ENCODE results near the gene RAB3IP. TPM values are rescaled to one million over a fixed set of nuclear protein-coding genes. Genes with fewer than 3 reads are reported as not detected.
"Not testable (repeated sequence)": the region's sequence is repeated elsewhere in the genome, so short reads cannot be mapped to it uniquely, and the experiment has no call there.

The RAB3IP gene
- total RNA-seq, 4 donors from 2014 or later, result 11.7 to 44.0 (median 16.9) TPM

GRCh38 chr12:69843608-69844007, 104.9 kb downstream of the RAB3IP start:
- Histone ChIP-seq H3K27ac (no peak overlapping the region), H3K4me1 (no peaks in the 10 kb centered on the region), H3K27me3 (no peaks in the 10 kb centered on the region), H3K36me3 (no peaks in the 10 kb centered on the region), H3K9me3 (no peaks in the 10 kb centered on the region), H3K4me3 (no peak overlapping the region)
- WGBS, 2 donors, result 53 to 58% methylated on average over 2 of the region's 2 CpGs
- DNase-seq (ENCODE audit: low spot score in 2 of 2), result no peak
- TF ChIP-seq POLR2A (IDR thresholded peaks at IDR 0.05) (no peak), EP300 (IDR thresholded peaks at IDR 0.05) (no peak), CTCF (IDR thresholded peaks at IDR 0.05) (no peak)

- DNase-seq (ENCODE audit: low spot score in 2 of 2), result no peak
- H3K4me1 ChIP-seq, result no peaks in the 10 kb centered on the region
- no peak for TF ChIP-seq CTCF (IDR thresholded peaks at IDR 0.05)
- no peak for TF ChIP-seq EP300 (IDR thresholded peaks at IDR 0.05)
- TF ChIP-seq POLR2A (IDR thresholded peaks at IDR 0.05), result no peak
- H3K4me3 ChIP-seq, result no peak overlapping the region
- H3K36me3 ChIP-seq, result no peaks in the 10 kb centered on the region
- 86 to 89% methylated on average over 7 of the region's 7 CpGs for WGBS, 2 donors
- H3K9me3 ChIP-seq, result no peaks in the 10 kb centered on the region
- no peak overlapping the region for H3K27ac ChIP-seq
- no peaks in the 10 kb centered on the region for H3K27me3 ChIP-seq
Observed at GRCh38 chr12:69844416-69844815, 105.8 kb downstream of the RAB3IP start.

GRCh38 chr12:69844836-69845235, 106.2 kb downstream of the RAB3IP start:
- H3K27ac ChIP-seq, result no peak overlapping the region
- no peak overlapping the region for H3K4me3 ChIP-seq
- H3K36me3 ChIP-seq, result no peaks in the 10 kb centered on the region
- no peaks in the 10 kb centered on the region for H3K9me3 ChIP-seq
- H3K27me3 ChIP-seq, result no peaks in the 10 kb centered on the region
- no peaks in the 10 kb centered on the region for H3K4me1 ChIP-seq
- no peak for DNase-seq (ENCODE audit: low spot score in 2 of 2)
- TF ChIP-seq POLR2A (IDR thresholded peaks at IDR 0.05) (no peak), EP300 (IDR thresholded peaks at IDR 0.05) (no peak), CTCF (IDR thresholded peaks at IDR 0.05) (no peak)
- 90 to 91% methylated on average over 4 of the region's 4 CpGs for WGBS, 2 donors

- H3K4me1 ChIP-seq, result no peaks in the 10 kb centered on the region
- H3K9me3 ChIP-seq, result no peaks in the 10 kb centered on the region
- no peak for TF ChIP-seq CTCF (IDR thresholded peaks at IDR 0.05)
- no peak for TF ChIP-seq EP300 (IDR thresholded peaks at IDR 0.05)
- no peak for TF ChIP-seq POLR2A (IDR thresholded peaks at IDR 0.05)
- no peak overlapping the region for H3K4me3 ChIP-seq
- no peak overlapping the region for H3K27ac ChIP-seq
- H3K27me3 ChIP-seq, result no peaks in the 10 kb centered on the region
- DNase-seq (ENCODE audit: low spot score in 2 of 2), result no peak
- no peaks in the 10 kb centered on the region for H3K36me3 ChIP-seq
Observed at GRCh38 chr12:69846976-69847375, 108.3 kb downstream of the RAB3IP start.

GRCh38 chr12:69851976-69852375, 113.3 kb downstream of the RAB3IP start:
- Histone ChIP-seq H3K36me3 (no peaks in the 10 kb centered on the region), H3K27ac (no peak overlapping the region), H3K4me3 (no peak overlapping the region), H3K4me1 (no peaks in the 10 kb centered on the region), H3K27me3 (no peaks in the 10 kb centered on the region), H3K9me3 (peaks cover 0 to 4% (median 0%) of the 10 kb centered on the region in 4 donors)
- no peak for TF ChIP-seq POLR2A (IDR thresholded peaks at IDR 0.05)
- no peak for TF ChIP-seq EP300 (IDR thresholded peaks at IDR 0.05)
- TF ChIP-seq CTCF (IDR thresholded peaks at IDR 0.05), result no peak
- DNase-seq (ENCODE audit: low spot score in 2 of 2), result no peak
- 81 to 84% methylated on average over 2 of the region's 2 CpGs for WGBS, 2 donors

DNA sequence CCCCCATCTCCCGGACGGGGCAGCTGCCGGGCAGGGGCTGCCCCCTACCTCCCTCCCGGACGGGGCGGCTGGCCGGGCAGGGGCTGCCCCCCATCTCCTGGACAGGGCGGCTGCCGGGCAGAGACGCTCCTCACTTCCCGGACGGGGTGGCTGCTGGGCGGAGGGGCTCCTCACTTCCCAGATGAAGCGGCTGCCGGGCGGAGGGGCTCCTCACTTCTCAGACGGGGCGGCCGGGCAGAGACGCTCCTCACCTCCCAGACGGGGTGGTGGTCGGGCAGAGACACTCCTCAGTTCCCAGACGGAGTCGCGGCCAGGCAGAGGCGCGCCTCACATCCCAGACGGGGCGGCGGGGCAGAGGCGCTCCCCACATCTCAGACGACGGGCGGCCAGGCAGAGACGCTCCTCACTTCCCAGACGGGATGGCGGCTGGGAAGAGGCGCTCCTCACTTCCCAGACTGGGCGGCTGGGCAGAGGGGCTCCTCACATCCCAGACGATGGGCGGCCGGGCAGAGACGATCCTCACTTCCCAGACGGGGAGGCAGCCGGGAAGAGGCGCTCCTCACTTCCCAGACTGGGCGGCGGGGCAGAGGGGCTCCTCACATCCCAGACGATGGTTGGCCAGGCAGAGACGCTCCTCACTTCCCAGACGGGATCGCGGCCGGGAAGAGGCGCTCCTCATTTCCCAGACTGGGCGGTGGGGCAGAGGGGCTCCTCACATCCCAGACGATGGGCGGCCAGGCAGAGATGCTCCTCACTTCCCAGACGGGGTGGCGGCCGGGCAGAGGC, 114.7 kb downstream of the RAB3IP start:
- H3K4me1 ChIP-seq; DNase-seq (ENCODE audit: low spot score in 2 of 2); H3K27ac ChIP-seq; H3K27me3 ChIP-seq; H3K4me3 ChIP-seq; H3K9me3 ChIP-seq; H3K36me3 ChIP-seq: not testable (repeated sequence)
- 97 to 98% methylated on average over 34 to 52 of the region's 61 CpGs for WGBS, 2 donors
